WI38 (cell line): Measurements from ENCODE around the gene PAFAH2.

Source experiments
- H3K4me3 ChIP-seq: 2 replicates; pipeline ENCODE4 v1.5.1; 2011; ENCODE audit warnings: low read depth, mild to moderate bottlenecking, control low read depth, low read length
- CTCF ChIP-seq: IDR thresholded peaks from 2 replicates; pipeline ENCODE4 v1.5.1; 2012; ENCODE audit warnings: low read depth, mild to moderate bottlenecking, control low read depth, low read length

Gene PAFAH2

GRCh38 chr1:26029864-26030481, 32.1 kb upstream of the PAFAH2 start:
- no peak overlapping the region for H3K4me3 ChIP-seq
- no peak for TF ChIP-seq CTCF

GRCh38 chr1:26029054-26029863, 31.4 kb upstream of the PAFAH2 start:
- no peak for TF ChIP-seq CTCF

GRCh38 chr1:26028490-26028980, 30.7 kb upstream of the PAFAH2 start:
- H3K4me3 ChIP-seq, result no peak overlapping the region
- TF ChIP-seq CTCF, result no peak

More at GRCh38 chr1:26029054-26029863, 31.4 kb upstream of the PAFAH2 start:
- no peak overlapping the region for H3K4me3 ChIP-seq

GRCh38 chr1:26027716-26028489, 30.0 kb upstream of the PAFAH2 start:
- TF ChIP-seq CTCF, result no peak
- no peak overlapping the region for H3K4me3 ChIP-seq

- no peak overlapping the region for H3K4me3 ChIP-seq
- TF ChIP-seq CTCF, result no peak
Measured at GRCh38 chr1:26025517-26025916, 27.7 kb upstream of the PAFAH2 start.

GRCh38 chr1:26025060-26025459, 27.2 kb upstream of the PAFAH2 start:
- no peak overlapping the region for H3K4me3 ChIP-seq
- TF ChIP-seq CTCF, result no peak
